ENCODE data around the gene CTLA4.
"Not testable (repeated sequence)": the region's sequence is repeated elsewhere in the genome, so short reads cannot be mapped to it uniquely, and the experiment has no call there.

The CTLA4 gene

GRCh38 chr2:203858176-203858575 is 9.4 kb upstream of the CTLA4 start:
- no peak for DNase-seq (ENCODE audit: low read depth)

GRCh38 chr2:203859030-203859789 is 8.4 kb upstream of the CTLA4 start:
- no peak for DNase-seq (ENCODE audit: low read depth)

GRCh38 chr2:203861197-203861596 is 6.4 kb upstream of the CTLA4 start:
- DNase-seq (ENCODE audit: low read depth): no peak

GRCh38 chr2:203861607-203862006 is 6.0 kb upstream of the CTLA4 start:
- no peak for DNase-seq (ENCODE audit: low read depth)

- DNase-seq (ENCODE audit: low read depth): no peak
These were observed 1.9 kb downstream of the CTLA4 start for GRCh38 chr2:203869223-203870042.

- no peak for DNase-seq (ENCODE audit: low read depth)
These were observed 2.9 kb downstream of the CTLA4 start for GRCh38 chr2:203870481-203870880.

- no peak for DNase-seq (ENCODE audit: low read depth)
These were observed 3.4 kb downstream of the CTLA4 start for GRCh38 chr2:203870941-203871340.

GRCh38 chr2:203871371-203871983 is 3.9 kb downstream of the CTLA4 start:
- no peak for DNase-seq (ENCODE audit: low read depth)

GRCh38 chr2:203873461-203873860 is 5.9 kb downstream of the CTLA4 start:
- DNase-seq (ENCODE audit: low read depth): no peak

- no peak for DNase-seq (ENCODE audit: low read depth)
These were observed 6.5 kb downstream of the CTLA4 start for GRCh38 chr2:203873921-203874631.

GRCh38 chr2:203875471-203875870 is 7.9 kb downstream of the CTLA4 start:
- no peak for DNase-seq (ENCODE audit: low read depth)

- no peak for DNase-seq (ENCODE audit: low read depth)
These were observed 8.8 kb downstream of the CTLA4 start for GRCh38 chr2:203876328-203876727.

- DNase-seq (ENCODE audit: low read depth): no peak
These were observed 10.5 kb downstream of the CTLA4 start for GRCh38 chr2:203878063-203878462.

GRCh38 chr2:203880557-203881125 is 13.1 kb downstream of the CTLA4 start:
- no peak for DNase-seq (ENCODE audit: low read depth)

GRCh38 chr2:203881185-203881584 is 13.6 kb downstream of the CTLA4 start:
- DNase-seq (ENCODE audit: low read depth): not testable (repeated sequence)

- no peak for DNase-seq (ENCODE audit: low read depth)
These were observed 15.0 kb downstream of the CTLA4 start for GRCh38 chr2:203882551-203882950.

GRCh38 chr2:203886661-203887151 is 19.1 kb downstream of the CTLA4 start:
- no peak for DNase-seq (ENCODE audit: low read depth)

- no peak for DNase-seq (ENCODE audit: low read depth)
These were observed 20.1 kb downstream of the CTLA4 start for GRCh38 chr2:203887677-203888076.

- DNase-seq (ENCODE audit: low read depth): no peak
These were observed 22.0 kb downstream of the CTLA4 start for GRCh38 chr2:203889542-203889941.

GRCh38 chr2:203889944-203890343 is 22.4 kb downstream of the CTLA4 start:
- no peak for DNase-seq (ENCODE audit: low read depth)

- DNase-seq (ENCODE audit: low read depth): no peak
These were observed 23.2 kb downstream of the CTLA4 start for GRCh38 chr2:203890733-203891132.

- no peak for DNase-seq (ENCODE audit: low read depth)
These were observed 23.9 kb downstream of the CTLA4 start for GRCh38 chr2:203891474-203891873.

Data from activated T-helper 9 cell treated with anti-CD3 and anti-CD28 coated beads, Interleukin-2, amount 50 U/mL, for 16 hours (primary cell).